Esophagus muscularis mucosa (tissue), 3 donors: ENCODE results near the gene TLE3.

Experiments
- CTCF ChIP-seq, 3 experiments: fragments of 200-600 bp in 2 of 3; fragments of 450-650 bp in 1 of 3; sonication (generic) in 2 of 3; IDR thresholded peaks; one replicate each; pipeline ENCODE4 v1.5.1; 2017 to 2019; ENCODE audit warnings: antibody characterized with exemption in 3 of 3, mild to moderate bottlenecking in 2 of 3, moderate library complexity in 1 of 3
- POLR2A ChIP-seq: fragments of 450-650 bp; IDR thresholded peaks from one replicate; pipeline ENCODE4 v1.6.1; 2017; ENCODE audit warnings: antibody characterized with exemption, moderate library complexity, mild to moderate bottlenecking, low read depth
- POLR2AphosphoS5 ChIP-seq, 2 donors: sonication (generic); formaldehyde crosslinking; IDR thresholded peaks; one replicate each; pipeline ENCODE4 v1.6.1; 2017; ENCODE audit warnings: antibody characterized with exemption in 2 of 2

GRCh38 chr15:70084461-70084860 is 13.3 kb downstream of the TLE3 start:
- TF ChIP-seq CTCF (IDR thresholded peaks at IDR 0.05) = no peak
- no peak for TF ChIP-seq POLR2AphosphoS5 (IDR thresholded peaks at IDR 0.05)
- no peak for TF ChIP-seq POLR2A
